Bronchial epithelial cell (primary cell): ENCODE results near the gene GSTA4. TPM values are rescaled to one million over a fixed set of nuclear protein-coding genes. Genes with fewer than 3 reads are reported as not detected.
"Not testable (repeated sequence)": the region's sequence is repeated elsewhere in the genome, so short reads cannot be mapped to it uniquely, and the experiment has no call there.

Source experiments
- DNase-seq: peaks from one replicate; pipeline ENCODE4 v3.0.0-alpha.2; 2010; ENCODE audit warnings: low read depth
- FAIRE-seq: peaks from 2 replicates; lab custom pipeline; 2011; peaks lifted over from hg19 to GRCh38; lab: Jason Lieb, UNC
- H3K27me3 ChIP-seq: 2 replicates; pipeline ENCODE4 v1.5.1; 2011; ENCODE audit warnings: low read length; ENCODE audit not compliant: control insufficient read depth, insufficient read depth
- H3K36me3 ChIP-seq: 2 replicates; pipeline ENCODE4 v1.5.1; 2011; ENCODE audit warnings: low read length; ENCODE audit not compliant: control insufficient read depth, insufficient read depth
- H3K4me3 ChIP-seq: 2 replicates; pipeline ENCODE4 v1.5.1; 2011; ENCODE audit warnings: mild to moderate bottlenecking, low read depth, low read length, control low read depth
- CTCF ChIP-seq: IDR thresholded peaks from 2 replicates; pipeline ENCODE4 v1.5.1; 2011; ENCODE audit warnings: mild to moderate bottlenecking, moderate library complexity, low read length, control low read depth, inconsistent platforms; ENCODE audit not compliant: insufficient read depth, severe bottlenecking
- total RNA-seq: library from RNA; depleted of rRNA; stranded (reverse); fragments of >200 nt; gene quantifications from 2 replicates; pipeline ENCODE4 v1.2.1, GENCODE V29; 2014

Gene GSTA4
- total RNA-seq, 1 donor from 2014 or later, result 10.8 TPM

GRCh38 chr6:52955871-52956270, 39.2 kb downstream of the GSTA4 start:
- Histone ChIP-seq H3K27me3 (peaks cover 1% of the 10 kb centered on the region), H3K36me3 (no peaks in the 10 kb centered on the region), H3K4me3 (no peak overlapping the region)
- DNase-seq (no peak), FAIRE-seq (no peak)
- TF ChIP-seq CTCF, result no peak

GRCh38 chr6:52953911-52954839, 40.9 kb downstream of the GSTA4 start:
- Histone ChIP-seq H3K4me3 (no peak overlapping the region), H3K36me3 (no peaks in the 10 kb centered on the region), H3K27me3 (peaks cover 1% of the 10 kb centered on the region)
- no peak for TF ChIP-seq CTCF
- no peak for DNase-seq
- FAIRE-seq, result peak; percentile 13

- peaks cover 2% of the 10 kb centered on the region for H3K27me3 ChIP-seq
- no peak for DNase-seq
- no peaks in the 10 kb centered on the region for H3K36me3 ChIP-seq
- TF ChIP-seq CTCF, result no peak
- no peak for FAIRE-seq
- no peak overlapping the region for H3K4me3 ChIP-seq
Observed at GRCh38 chr6:52946306-52946705, 48.8 kb downstream of the GSTA4 start.

GRCh38 chr6:52942821-52943220, 52.3 kb downstream of the GSTA4 start:
- not testable (repeated sequence) for DNase-seq

GRCh38 chr6:52942221-52942620, 52.9 kb downstream of the GSTA4 start:
- peaks cover 2% of the 10 kb centered on the region for H3K27me3 ChIP-seq
- no peak for DNase-seq
- FAIRE-seq, result no peak

More at GRCh38 chr6:52942821-52943220, 52.3 kb downstream of the GSTA4 start:
- not testable (repeated sequence) for FAIRE-seq, H3K4me3 ChIP-seq, H3K36me3 ChIP-seq, H3K27me3 ChIP-seq

More at GRCh38 chr6:52942221-52942620, 52.9 kb downstream of the GSTA4 start:
- no peak overlapping the region for H3K4me3 ChIP-seq
- H3K36me3 ChIP-seq, result no peaks in the 10 kb centered on the region
- TF ChIP-seq CTCF, result no peak
